ENCODE measurements around the gene SPATA13. TPM values are rescaled to one million over a fixed set of nuclear protein-coding genes. Genes with fewer than 3 reads are reported as not detected.
A peak's percentile ranks its signal among the peaks of the same experiment; 100 is the strongest.

The SPATA13 gene
- total and polyA plus RNA-seq, 2 donors (not counting 1 experiment from before 2014, with no cell fraction given) = 11.6 to 24.6 TPM

DNA sequence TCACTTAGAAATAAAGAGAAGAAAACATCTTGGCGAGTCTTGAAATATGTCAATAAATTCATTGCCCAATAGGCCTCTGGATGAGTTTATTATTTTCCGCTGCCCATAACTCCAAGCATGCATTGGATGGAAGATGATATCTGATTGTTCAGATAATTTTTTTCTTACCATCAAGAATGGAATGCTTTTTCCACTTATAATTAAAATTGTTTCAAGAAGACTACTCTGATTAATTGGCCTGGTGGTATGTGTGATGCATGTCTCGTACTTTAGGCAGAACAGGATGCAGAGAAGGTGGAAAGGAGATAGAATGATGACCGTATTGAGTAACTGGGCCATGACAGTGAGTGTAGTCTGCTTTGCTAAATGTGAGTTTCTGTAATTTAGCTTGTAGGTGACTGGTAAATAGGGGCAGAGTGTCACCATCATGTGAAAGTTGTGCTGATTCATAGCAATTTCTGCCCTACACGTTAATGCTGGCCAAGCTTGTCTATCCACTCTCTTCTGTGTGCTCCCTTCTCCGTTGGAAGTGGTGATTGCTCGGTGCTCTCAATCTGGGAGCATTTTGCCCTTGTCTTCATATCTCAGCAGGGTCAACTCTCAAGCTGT is 13.5 kb upstream of the SPATA13 start:
- Histone ChIP-seq H3K9me3 (ENCODE audit: control insufficient read depth, insufficient read depth, low read depth, low read length) (no peaks in the 10 kb centered on the region), H2AFZ (ENCODE audit: low read length) (no peak overlapping the region), H3K4me1 (ENCODE audit: control insufficient read depth, extremely low read depth, insufficient read depth, low read length) (peaks cover 16% of the 10 kb centered on the region), H3K27me3 (ENCODE audit: control insufficient read depth, insufficient read depth, low read length) (no peaks in the 10 kb centered on the region), H3K79me2 (ENCODE audit: control insufficient read depth, insufficient read depth, low read length) (no peaks in the 10 kb centered on the region), H3K27ac (ENCODE audit: insufficient read depth, low read length) (no peak overlapping the region), H4K20me1 (ENCODE audit: control insufficient read depth, extremely low read depth, insufficient read depth, low read length) (no peaks in the 10 kb centered on the region), H3K9ac (ENCODE audit: insufficient read depth, low read length) (no peak overlapping the region), H3K4me3 (replicated peaks in 1 of 4; ENCODE audit: control extremely low read depth in 1 of 4, insufficient read depth in 1 of 4, low read depth in 3 of 4, low read length in 4 of 4) (no peak overlapping the region), H3K4me2 (ENCODE audit: extremely low read depth, insufficient read depth, low read length) (no peak overlapping the region), H3K36me3 (ENCODE audit: control insufficient read depth, insufficient read depth, low read length) (no peaks in the 10 kb centered on the region)
- peak in 1 of 2 donors; percentile 43 for DNase-seq (ENCODE audit: low read depth in 2 of 2)
- TF ChIP-seq EZH2 (IDR thresholded peaks at IDR 0.05; ENCODE audit: low read length, missing control alignments) = no peak
- TF ChIP-seq, protein P1, sequence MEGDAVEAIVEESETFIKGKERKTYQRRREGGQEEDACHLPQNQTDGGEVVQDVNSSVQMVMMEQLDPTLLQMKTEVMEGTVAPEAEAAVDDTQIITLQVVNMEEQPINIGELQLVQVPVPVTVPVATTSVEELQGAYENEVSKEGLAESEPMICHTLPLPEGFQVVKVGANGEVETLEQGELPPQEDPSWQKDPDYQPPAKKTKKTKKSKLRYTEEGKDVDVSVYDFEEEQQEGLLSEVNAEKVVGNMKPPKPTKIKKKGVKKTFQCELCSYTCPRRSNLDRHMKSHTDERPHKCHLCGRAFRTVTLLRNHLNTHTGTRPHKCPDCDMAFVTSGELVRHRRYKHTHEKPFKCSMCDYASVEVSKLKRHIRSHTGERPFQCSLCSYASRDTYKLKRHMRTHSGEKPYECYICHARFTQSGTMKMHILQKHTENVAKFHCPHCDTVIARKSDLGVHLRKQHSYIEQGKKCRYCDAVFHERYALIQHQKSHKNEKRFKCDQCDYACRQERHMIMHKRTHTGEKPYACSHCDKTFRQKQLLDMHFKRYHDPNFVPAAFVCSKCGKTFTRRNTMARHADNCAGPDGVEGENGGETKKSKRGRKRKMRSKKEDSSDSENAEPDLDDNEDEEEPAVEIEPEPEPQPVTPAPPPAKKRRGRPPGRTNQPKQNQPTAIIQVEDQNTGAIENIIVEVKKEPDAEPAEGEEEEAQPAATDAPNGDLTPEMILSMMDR (conservative IDR thresholded peaks at IDR 0.05 in 1 of 2, IDR thresholded peaks at IDR 0.05 in 1 of 2; ENCODE audit: low read depth in 1 of 2, low read length in 2 of 2) = no peak

DNA sequence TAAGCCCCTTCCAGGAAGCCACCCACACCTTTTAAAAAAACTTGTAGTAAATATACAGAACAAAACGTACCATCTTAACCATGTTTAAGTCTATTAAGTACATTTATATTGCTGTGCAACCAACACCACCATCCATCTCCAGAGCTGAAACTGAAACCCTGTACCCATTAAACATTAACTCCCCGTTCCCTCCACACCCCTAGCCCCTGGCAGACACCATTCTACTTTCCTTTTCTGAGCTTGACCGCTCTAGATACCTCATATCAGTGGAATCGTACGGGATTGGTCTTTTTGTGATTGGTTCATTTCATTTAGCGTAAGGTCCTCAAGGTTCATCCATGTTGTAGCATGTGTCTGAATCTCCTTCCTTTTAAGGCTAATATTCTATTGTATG is 13.0 kb upstream of the SPATA13 start:
- Histone ChIP-seq H3K9ac (ENCODE audit: insufficient read depth, low read length) (no peak overlapping the region), H3K36me3 (ENCODE audit: control insufficient read depth, insufficient read depth, low read length) (no peaks in the 10 kb centered on the region), H3K4me3 (replicated peaks in 1 of 4; ENCODE audit: control extremely low read depth in 1 of 4, insufficient read depth in 1 of 4, low read depth in 3 of 4, low read length in 4 of 4) (no peak overlapping the region), H3K27me3 (ENCODE audit: control insufficient read depth, insufficient read depth, low read length) (no peaks in the 10 kb centered on the region), H3K27ac (ENCODE audit: insufficient read depth, low read length) (no peak overlapping the region), H3K4me2 (ENCODE audit: extremely low read depth, insufficient read depth, low read length) (no peak overlapping the region), H2AFZ (ENCODE audit: low read length) (no peak overlapping the region), H3K9me3 (ENCODE audit: control insufficient read depth, insufficient read depth, low read depth, low read length) (no peaks in the 10 kb centered on the region), H3K4me1 (ENCODE audit: control insufficient read depth, extremely low read depth, insufficient read depth, low read length) (peaks cover 16% of the 10 kb centered on the region), H4K20me1 (ENCODE audit: control insufficient read depth, extremely low read depth, insufficient read depth, low read length) (no peaks in the 10 kb centered on the region), H3K79me2 (ENCODE audit: control insufficient read depth, insufficient read depth, low read length) (no peaks in the 10 kb centered on the region)
- TF ChIP-seq, protein P1 (conservative IDR thresholded peaks at IDR 0.05 in 1 of 2, IDR thresholded peaks at IDR 0.05 in 1 of 2; ENCODE audit: low read depth in 1 of 2, low read length in 2 of 2) = no peak
- no peak for TF ChIP-seq EZH2 (IDR thresholded peaks at IDR 0.05; ENCODE audit: low read length, missing control alignments)
- DNase-seq (ENCODE audit: low read depth in 2 of 2) = no peak

DNA sequence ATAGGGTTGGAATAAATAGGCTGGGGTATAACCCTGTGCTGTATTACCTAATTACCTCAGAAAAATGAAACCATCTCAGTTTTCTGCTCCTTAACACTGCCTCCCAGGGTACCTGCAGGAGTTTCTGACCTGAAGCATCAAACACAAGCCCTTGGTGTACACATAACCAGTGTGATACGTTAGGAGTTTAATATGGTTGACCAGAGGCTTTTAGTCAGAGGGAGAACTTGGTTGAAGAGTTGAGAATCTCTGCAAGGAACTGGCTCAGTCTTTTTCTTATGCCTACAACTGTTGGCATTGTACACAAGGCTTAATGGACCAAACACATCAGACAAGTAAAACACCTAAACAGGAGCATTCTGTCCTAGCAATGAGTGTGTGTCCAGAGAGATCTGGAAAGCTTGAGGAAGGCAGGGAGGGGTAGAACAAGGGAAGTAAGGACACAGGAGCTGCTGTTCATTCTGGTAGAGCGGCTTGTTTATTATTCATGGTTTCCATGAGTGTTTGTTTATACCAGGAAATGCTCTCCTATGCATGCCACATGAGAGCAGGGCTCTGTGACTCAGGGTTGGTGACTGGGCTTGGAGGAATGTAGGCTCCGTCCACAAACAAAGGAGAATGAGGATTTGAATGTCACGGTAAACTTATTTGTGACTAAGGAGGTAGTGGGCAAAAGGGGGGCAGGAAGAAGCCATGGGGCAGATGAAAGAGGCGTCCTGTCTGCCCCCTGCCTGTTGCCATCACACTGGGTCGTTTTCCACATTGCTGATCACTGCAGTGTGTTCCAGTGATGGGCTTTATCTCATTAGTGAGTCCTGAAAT is 11.9 kb upstream of the SPATA13 start:
- DNase-seq (ENCODE audit: low read depth in 2 of 2) = peak; percentile 97 to 99
- no peak overlapping the region for H3K4me3 ChIP-seq (replicated peaks in 1 of 4; ENCODE audit: control extremely low read depth in 1 of 4, insufficient read depth in 1 of 4, low read depth in 3 of 4, low read length in 4 of 4)
- H3K4me2 ChIP-seq (ENCODE audit: extremely low read depth, insufficient read depth, low read length) = peak overlapping the region; percentile 60
- TF ChIP-seq, protein P1 (conservative IDR thresholded peaks at IDR 0.05 in 1 of 2, IDR thresholded peaks at IDR 0.05 in 1 of 2; ENCODE audit: low read depth in 1 of 2, low read length in 2 of 2) = peak; percentile 10 to 14
- no peak for TF ChIP-seq EZH2 (IDR thresholded peaks at IDR 0.05; ENCODE audit: low read length, missing control alignments)
- H3K79me2 ChIP-seq (ENCODE audit: control insufficient read depth, insufficient read depth, low read length) = no peaks in the 10 kb centered on the region
- no peaks in the 10 kb centered on the region for H4K20me1 ChIP-seq (ENCODE audit: control insufficient read depth, extremely low read depth, insufficient read depth, low read length)
- peak overlapping the region; percentile 83 for H3K27ac ChIP-seq (ENCODE audit: insufficient read depth, low read length)
- no peaks in the 10 kb centered on the region for H3K27me3 ChIP-seq (ENCODE audit: control insufficient read depth, insufficient read depth, low read length)
- H2AFZ ChIP-seq (ENCODE audit: low read length) = peak overlapping the region; percentile 48
- no peaks in the 10 kb centered on the region for H3K36me3 ChIP-seq (ENCODE audit: control insufficient read depth, insufficient read depth, low read length)
- no peak overlapping the region for H3K9ac ChIP-seq (ENCODE audit: insufficient read depth, low read length)
- H3K9me3 ChIP-seq (ENCODE audit: control insufficient read depth, insufficient read depth, low read depth, low read length) = no peaks in the 10 kb centered on the region
- H3K4me1 ChIP-seq (ENCODE audit: control insufficient read depth, extremely low read depth, insufficient read depth, low read length) = peaks cover 16% of the 10 kb centered on the region

Data from fibroblast of lung (primary cell).